ENCODE data around the gene JAZF1.

Gene JAZF1

DNA sequence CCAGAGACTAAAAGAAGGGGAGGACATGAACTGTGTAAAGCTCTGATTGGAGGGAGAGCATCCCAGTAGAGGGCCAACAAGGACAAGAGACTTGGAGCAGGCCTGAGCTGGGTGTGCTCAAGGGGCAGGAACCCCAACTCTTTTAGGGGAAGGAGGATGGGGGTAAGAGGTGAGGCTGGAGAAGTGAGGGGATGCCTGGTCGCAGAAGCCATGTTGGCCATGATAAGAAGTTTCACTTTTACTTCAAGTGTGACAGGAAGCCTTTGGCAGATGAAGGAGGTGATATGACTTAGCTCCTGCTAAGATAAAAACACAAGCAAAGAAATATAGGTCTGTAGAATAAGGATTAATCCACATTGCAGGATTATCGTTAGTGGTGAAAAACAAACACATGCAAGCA lies 208.3 kb downstream of the JAZF1 start:
- DNase-seq: no peak

DNA sequence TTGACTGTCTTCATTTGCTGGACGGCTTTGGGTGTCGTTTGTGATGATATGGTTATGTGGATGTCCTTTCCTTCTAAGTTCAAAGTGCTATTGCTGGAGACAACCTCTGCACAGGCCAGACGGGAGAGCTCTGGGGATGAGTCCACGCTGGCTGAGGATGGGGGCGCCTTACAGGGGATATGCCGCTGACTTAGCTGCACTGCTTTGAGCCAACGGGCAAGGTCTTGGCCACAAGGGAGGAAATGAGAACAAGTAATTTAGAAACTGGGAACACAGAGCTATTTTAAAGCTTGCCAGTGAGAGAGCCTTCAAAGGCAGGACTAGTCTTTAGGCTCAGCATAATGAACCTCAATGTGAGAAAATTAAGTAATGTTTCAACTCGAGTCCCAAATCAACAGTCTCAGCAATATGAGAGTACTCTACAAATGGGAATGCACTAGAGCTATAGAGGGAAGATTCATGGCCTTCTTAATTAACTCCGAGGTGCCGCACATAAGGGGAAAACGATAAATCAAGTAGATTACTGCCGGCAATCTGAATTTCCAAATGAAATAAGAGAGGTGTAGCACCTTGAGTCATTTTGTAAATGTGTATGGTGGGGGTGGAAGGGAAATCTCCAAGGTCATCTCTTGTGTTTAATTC lies 209.3 kb downstream of the JAZF1 start:
- DNase-seq: peak in 3 of 58 donors; percentile 10 to 42 (median 25)

DNA sequence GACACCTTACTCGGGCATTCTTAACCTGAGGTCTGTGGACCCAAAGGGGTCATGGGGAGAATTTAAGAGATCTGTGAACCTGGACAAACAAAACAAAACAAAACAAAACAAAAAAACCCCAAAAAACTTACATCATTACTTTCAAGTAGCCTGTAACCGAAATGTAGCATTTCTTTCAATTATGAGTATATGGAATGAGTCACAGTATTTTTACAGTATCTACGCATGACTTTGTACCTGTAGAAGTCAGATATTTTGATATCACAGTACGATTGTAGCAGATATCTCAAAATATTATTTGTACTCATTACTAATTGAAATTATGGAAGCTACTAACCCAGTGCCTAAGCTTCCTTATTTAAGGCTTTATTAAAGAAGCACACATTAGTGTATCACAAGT lies 210.2 kb downstream of the JAZF1 start:
- no peak for DNase-seq

- no peak for DNase-seq
These were observed 211.2 kb downstream of the JAZF1 start for GRCh38 chr7:27969346-27969745.

DNA sequence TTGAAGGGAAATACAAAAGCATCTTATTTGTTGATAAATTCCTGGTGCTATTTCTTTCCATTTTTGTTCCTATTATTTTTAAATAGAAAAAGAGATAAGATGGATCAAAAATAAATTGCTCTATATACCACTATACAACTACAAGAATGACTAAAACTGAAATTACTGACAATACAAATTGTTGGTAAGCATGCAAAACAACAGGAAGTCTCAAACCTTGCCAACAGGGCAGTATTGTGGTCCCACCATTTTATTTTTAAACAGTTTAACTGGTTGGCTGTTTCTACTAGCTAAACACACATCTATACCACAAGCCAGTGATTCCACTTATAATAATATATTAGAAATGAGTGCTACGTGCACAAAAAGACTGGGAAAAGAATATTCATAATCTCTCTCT lies 213.0 kb downstream of the JAZF1 start:
- DNase-seq: no peak

GRCh38 chr7:27966219-27966780 lies 214.3 kb downstream of the JAZF1 start:
- DNase-seq: no peak

- no peak for DNase-seq
These were observed 214.9 kb downstream of the JAZF1 start for GRCh38 chr7:27965650-27966049.

DNA sequence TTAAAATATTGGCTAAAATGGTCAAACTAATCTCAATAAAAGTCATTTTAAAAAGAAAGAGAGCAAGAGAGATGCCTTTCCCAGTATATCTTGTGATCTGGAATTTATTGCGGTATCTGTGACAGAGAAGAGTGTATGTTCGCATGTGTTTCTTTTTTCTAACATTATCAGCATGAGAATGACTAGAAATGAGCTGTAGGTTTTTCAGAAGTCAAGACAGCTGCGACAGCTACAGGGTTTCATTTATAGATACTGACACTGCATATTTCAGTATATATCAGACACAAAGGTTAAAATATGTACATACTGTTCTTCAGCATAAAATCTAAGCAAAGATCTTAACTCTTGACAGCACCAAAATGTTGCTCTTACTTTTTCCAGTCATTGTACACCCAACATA lies 215.8 kb downstream of the JAZF1 start:
- DNase-seq: no peak

- no peak for DNase-seq
These were observed 217.5 kb downstream of the JAZF1 start for GRCh38 chr7:27963056-27963455.

- DNase-seq: no peak
These were observed 218.3 kb downstream of the JAZF1 start for GRCh38 chr7:27962273-27962672.

- peak in 6 of 58 donors; percentile 5 to 32 (median 11) for DNase-seq
These were observed 219.3 kb downstream of the JAZF1 start for GRCh38 chr7:27961255-27961654.

DNA sequence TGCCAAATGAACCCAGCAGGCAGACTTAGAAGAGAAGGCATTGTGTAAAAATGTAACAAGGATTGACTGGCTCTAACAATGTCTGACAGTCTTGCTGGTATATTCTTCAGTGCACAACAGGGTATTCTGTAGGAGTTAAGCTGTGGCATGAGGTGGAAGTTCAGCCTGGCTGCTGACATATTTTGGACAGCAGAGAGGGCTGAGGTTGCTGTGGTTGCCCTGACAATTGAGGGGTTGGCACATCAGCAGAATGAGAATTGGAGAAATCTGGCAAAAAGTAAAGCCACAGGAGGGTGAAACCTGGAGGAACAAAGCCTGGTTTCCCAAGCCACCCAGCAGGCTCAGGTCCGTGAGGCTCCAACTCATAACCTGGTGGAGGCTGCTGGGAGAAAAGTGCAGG lies 220.2 kb downstream of the JAZF1 start:
- DNase-seq: no peak

DNA sequence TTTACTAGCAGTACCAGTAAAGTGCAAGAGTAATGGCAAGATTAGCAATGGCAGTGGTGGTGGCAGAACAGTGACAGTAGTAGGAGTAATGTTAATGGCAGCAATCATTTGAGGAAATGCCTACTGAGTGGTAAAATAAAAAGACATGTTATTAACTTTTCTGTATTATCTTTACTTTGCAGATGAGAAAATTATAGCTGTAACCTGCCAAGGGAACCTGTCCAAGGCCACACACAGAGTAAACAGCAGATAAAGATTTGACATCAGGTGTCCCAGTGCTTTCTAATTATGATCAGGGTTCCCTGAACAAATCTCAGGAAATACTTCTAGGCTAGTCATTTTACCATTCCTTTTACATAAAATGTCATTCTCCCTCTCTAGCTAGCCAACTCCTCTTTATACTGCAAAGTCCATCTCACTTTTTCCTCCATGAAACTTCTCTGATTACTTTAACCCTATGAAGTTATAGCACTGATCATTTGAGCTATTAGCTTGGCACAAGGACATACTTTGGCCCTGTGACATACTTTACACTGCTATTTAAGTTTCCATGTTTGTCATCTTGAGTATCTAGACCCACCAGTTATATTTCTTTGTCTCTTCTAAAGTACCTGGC lies 221.6 kb downstream of the JAZF1 start:
- no peak for DNase-seq

GRCh38 chr7:27955596-27955995 lies 225.0 kb downstream of the JAZF1 start:
- no peak for DNase-seq

- DNase-seq: no peak
These were observed 225.6 kb downstream of the JAZF1 start for GRCh38 chr7:27955011-27955410.

DNA sequence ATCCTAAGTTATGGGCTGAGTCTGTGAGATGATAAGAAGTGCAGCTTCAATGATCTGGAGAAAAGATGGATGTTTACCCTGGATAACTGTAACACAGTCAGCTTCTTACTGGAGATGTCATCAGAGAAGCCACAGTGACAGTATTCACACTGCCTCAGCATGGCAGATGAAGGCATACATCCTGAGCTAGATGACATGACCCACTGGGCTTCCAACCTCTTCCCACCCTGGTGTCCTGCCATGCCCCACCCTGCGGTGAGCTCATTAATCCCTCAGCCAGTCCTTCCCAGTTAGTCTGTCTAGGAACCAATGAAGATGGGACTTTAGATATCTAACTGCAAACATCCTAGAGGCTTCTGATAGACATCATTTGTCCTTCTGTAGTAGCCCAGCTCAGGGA lies 226.8 kb downstream of the JAZF1 start:
- DNase-seq: no peak

GRCh38 chr7:27953361-27953760 lies 227.2 kb downstream of the JAZF1 start:
- no peak for DNase-seq

- DNase-seq: no peak
These were observed 227.9 kb downstream of the JAZF1 start for GRCh38 chr7:27952456-27953285.

GRCh38 chr7:27950123-27950522 lies 230.5 kb downstream of the JAZF1 start:
- no peak for DNase-seq

DNA sequence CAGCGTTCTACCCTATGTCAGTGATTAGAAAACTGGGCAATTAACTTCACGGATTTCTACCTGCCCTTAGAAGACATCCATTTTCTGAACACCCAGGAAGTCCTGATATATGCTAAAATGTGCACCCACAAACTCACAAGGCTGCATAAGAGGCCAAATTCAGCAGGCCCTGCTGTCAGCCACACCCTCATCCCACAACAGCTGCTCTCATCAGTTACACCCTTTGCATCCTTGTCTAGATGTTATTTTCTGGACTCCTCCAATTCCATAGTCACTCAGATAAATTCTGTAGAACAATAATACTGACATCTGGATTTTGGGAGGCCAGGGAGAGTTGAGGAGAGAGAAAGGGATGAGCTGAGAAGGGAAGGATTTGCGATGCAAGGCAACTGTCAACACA lies 231.7 kb downstream of the JAZF1 start:
- DNase-seq: no peak

DNA sequence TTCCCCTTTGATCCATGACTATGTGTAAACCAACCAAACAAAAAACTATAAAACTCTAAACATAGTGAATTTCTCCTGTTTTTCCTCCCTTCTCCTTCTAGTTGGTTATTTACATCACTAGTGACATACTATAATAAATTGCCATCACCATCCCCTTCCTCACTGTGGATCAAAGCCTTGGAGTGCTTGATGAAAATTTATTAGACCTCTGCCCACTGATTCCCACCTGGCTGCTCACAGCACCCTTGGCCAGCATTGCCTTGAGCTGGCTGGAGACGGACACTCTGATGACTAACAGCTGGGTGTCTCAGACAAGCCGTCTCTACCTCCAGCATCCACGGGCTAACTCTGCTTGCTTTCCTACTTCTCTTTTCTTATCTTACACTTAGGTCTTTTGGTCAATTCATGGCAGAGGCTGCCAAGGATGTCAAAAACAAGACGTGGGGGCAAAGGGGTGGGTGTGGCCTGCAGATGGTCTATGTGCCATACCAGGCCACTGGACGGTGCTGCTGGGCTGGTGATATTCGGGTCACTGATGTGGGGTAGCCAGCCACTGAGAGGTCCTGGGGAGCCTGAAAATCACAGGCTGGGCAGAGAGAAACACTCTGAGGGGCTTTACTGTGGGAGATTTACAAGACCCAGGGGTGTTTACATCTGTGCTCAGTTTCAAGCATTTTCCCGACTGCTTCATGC lies 232.9 kb downstream of the JAZF1 start:
- peak in 18 of 58 donors; percentile 12 to 53 (median 28) for DNase-seq

DNA sequence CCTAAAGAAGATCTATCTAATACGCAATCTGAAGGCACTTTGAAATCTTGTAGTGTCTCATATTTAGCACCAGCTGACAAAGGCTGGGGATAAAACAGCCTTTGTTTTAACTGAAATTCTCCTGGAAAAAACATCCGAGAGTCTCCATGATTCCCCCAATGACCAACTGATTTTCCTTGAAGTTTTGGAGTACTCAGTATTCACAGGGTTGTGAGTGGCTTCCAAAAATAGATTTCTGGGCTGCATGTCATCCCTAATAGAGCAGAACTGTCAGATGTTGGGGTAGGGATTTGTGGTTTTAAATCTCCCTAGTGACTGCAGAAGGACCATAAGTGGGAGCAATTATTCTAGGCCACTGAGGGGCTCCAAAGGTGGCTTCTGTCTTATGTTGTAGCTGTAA lies 234.2 kb downstream of the JAZF1 start:
- no peak for DNase-seq
